ENCODE data around the gene ZNF202.

DNA sequence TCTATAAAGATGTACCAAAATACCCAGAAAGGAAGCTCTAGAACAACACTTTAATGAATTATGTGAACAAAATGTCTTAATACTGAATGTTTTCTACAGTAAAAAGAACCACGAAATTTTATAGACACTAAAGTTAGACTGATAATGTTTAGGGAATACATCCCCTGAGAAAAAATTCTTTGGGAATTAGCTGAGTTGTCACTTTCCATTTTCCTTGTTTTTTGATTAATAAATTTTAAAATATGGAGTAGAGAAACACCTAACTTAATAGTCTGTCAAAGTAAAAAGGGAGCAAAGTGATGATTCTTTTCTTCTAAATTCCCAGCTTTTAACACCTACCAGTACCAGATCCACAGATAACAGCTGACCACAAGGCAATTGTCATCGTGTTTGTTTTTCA lies 64.0 kb downstream of the ZNF202 start:
- TF ChIP-seq, protein P1, sequence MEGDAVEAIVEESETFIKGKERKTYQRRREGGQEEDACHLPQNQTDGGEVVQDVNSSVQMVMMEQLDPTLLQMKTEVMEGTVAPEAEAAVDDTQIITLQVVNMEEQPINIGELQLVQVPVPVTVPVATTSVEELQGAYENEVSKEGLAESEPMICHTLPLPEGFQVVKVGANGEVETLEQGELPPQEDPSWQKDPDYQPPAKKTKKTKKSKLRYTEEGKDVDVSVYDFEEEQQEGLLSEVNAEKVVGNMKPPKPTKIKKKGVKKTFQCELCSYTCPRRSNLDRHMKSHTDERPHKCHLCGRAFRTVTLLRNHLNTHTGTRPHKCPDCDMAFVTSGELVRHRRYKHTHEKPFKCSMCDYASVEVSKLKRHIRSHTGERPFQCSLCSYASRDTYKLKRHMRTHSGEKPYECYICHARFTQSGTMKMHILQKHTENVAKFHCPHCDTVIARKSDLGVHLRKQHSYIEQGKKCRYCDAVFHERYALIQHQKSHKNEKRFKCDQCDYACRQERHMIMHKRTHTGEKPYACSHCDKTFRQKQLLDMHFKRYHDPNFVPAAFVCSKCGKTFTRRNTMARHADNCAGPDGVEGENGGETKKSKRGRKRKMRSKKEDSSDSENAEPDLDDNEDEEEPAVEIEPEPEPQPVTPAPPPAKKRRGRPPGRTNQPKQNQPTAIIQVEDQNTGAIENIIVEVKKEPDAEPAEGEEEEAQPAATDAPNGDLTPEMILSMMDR (IDR thresholded peaks at IDR 0.05 in 8 of 11, conservative IDR thresholded peaks at IDR 0.05 in 3 of 11), result no peak
- TF ChIP-seq POLR2AphosphoS5 (IDR thresholded peaks at IDR 0.05), result no peak
